PFSK-1 (cell line): ENCODE data around the gene XPOT.

Experiments used
- POLR2AphosphoS5 ChIP-seq: IDR thresholded peaks from 2 replicates; pipeline ENCODE4 v1.6.1; 2012; ENCODE audit warnings: low read depth, mild to moderate bottlenecking, control low read depth, low read length, moderate library complexity
- REST ChIP-seq, 2 experiments: IDR thresholded peaks; 2 replicates each; pipeline versions ENCODE4 v1.6.1 to v1.8.0; 2011 to 2012; ENCODE audit warnings: low read depth in 2 of 2, low read length in 2 of 2, control low read depth in 1 of 2, inconsistent platforms in 1 of 2, mild to moderate bottlenecking in 1 of 2, moderate library complexity in 1 of 2; ENCODE audit not compliant: insufficient read depth in 1 of 2

GRCh38 chr12:64395739-64396138, 8.5 kb upstream of the XPOT start:
- no peak for TF ChIP-seq REST (IDR thresholded peaks at IDR 0.05; ENCODE audit: insufficient read depth in 1 of 2, low read depth in 2 of 2, low read length in 2 of 2)
- TF ChIP-seq POLR2AphosphoS5: no peak
